Common myeloid progenitor, CD34-positive (primary cell): ENCODE results near the gene EXOC3. TPM values are rescaled to one million over a fixed set of nuclear protein-coding genes. Genes with fewer than 3 reads are reported as not detected.

Experiments used
- CTCF ChIA-PET: fragments of 350-600 bp; sonication (Branson Sonifier 250); formaldehyde crosslinking; loops from one replicate; lab custom pipeline; 2021; ENCODE audit warnings: antibody characterized with exemption; lab: Charles Lee
- POLR2A ChIA-PET: fragments of 350-600 bp; sonication (Branson Sonifier 250); formaldehyde crosslinking; loops from one replicate; lab custom pipeline; 2021; ENCODE audit warnings: antibody characterized with exemption; lab: Charles Lee
- DNase-seq, 3 donors: peaks; one replicate each; pipeline versions ENCODE4 v3.0.0 to v3.0.0-alpha.2; 2013
- H3K27ac ChIP-seq, 2 experiments: 1 replicate in 1 of 2; 2 replicates in 1 of 2; pipeline ENCODE4 v1.7.0; 2013; ENCODE audit warnings: inconsistent platforms in 2 of 2, low read length in 2 of 2, mild to moderate bottlenecking in 2 of 2, low read depth in 1 of 2, moderate library complexity in 1 of 2; ENCODE audit not compliant: severe bottlenecking in 2 of 2, insufficient read depth in 1 of 2, poor library complexity in 1 of 2
- H3K27me3 ChIP-seq, 5 experiments: replicated peaks in 2 of 5; 1 replicate in 3 of 5; 2 replicates in 2 of 5; pipeline versions ENCODE4 v1.6.1 to v1.7.0; 2013; ENCODE audit warnings: low read length in 4 of 5, mild to moderate bottlenecking in 2 of 5, moderate library complexity in 2 of 5, inconsistent platforms in 1 of 5; ENCODE audit not compliant: insufficient read depth in 5 of 5, control insufficient read depth in 4 of 5
- H3K36me3 ChIP-seq, 4 experiments: 1 replicate in 2 of 4; 2 replicates in 2 of 4; pipeline versions ENCODE4 v1.6.1 to v1.7.0; 2013; ENCODE audit warnings: low read length in 3 of 4, control low read depth in 1 of 4, mild to moderate bottlenecking in 1 of 4; ENCODE audit not compliant: control insufficient read depth in 4 of 4, insufficient read depth in 4 of 4
- H3K4me1 ChIP-seq, 4 experiments: 1 replicate in 3 of 4; 2 replicates in 1 of 4; pipeline versions ENCODE4 v1.6.1 to v1.7.1; 2013; ENCODE audit warnings: low read length in 3 of 4, mild to moderate bottlenecking in 3 of 4, control low read depth in 1 of 4, inconsistent platforms in 1 of 4, moderate library complexity in 1 of 4; ENCODE audit not compliant: control insufficient read depth in 4 of 4, insufficient read depth in 4 of 4; ENCODE audit errors: control extremely low read depth in 1 of 4
- H3K4me3 ChIP-seq, 7 experiments: 1 replicate in 4 of 7; 2 replicates in 3 of 7; pipeline versions ENCODE4 v1.5.1 to v1.7.0; 2013; ENCODE audit warnings: mild to moderate bottlenecking in 7 of 7, low read length in 6 of 7, moderate library complexity in 6 of 7, inconsistent platforms in 2 of 7, low read depth in 2 of 7, control low read depth in 1 of 7; ENCODE audit not compliant: insufficient read depth in 4 of 7, control insufficient read depth in 1 of 7; ENCODE audit errors: extremely low read depth in 1 of 7
- H3K9me3 ChIP-seq, 5 experiments: 1 replicate in 4 of 5; 2 replicates in 1 of 5; pipeline versions ENCODE4 v1.6.1 to v1.7.1; 2013; ENCODE audit warnings: low read length in 4 of 5, mild to moderate bottlenecking in 2 of 5, inconsistent platforms in 1 of 5, low read depth in 1 of 5, moderate library complexity in 1 of 5; ENCODE audit not compliant: control insufficient read depth in 4 of 5, insufficient read depth in 2 of 5; ENCODE audit errors: control extremely low read depth in 1 of 5
- WGBS: methylation state at CpG from one replicate; pipeline ENCODE4 v1.1.5; 2013; ENCODE audit not compliant: insufficient coverage; 5-methylcytosine and 5-hydroxymethylcytosine counted together
- polyA plus RNA-seq: library from polyadenylated mRNA; unstranded; fragments of 120-200 nt; gene quantifications from one replicate; pipeline ENCODE4 v1.2.1, GENCODE V29; 2013

Gene EXOC3
- polyA plus RNA-seq = 43.7 TPM

DNA sequence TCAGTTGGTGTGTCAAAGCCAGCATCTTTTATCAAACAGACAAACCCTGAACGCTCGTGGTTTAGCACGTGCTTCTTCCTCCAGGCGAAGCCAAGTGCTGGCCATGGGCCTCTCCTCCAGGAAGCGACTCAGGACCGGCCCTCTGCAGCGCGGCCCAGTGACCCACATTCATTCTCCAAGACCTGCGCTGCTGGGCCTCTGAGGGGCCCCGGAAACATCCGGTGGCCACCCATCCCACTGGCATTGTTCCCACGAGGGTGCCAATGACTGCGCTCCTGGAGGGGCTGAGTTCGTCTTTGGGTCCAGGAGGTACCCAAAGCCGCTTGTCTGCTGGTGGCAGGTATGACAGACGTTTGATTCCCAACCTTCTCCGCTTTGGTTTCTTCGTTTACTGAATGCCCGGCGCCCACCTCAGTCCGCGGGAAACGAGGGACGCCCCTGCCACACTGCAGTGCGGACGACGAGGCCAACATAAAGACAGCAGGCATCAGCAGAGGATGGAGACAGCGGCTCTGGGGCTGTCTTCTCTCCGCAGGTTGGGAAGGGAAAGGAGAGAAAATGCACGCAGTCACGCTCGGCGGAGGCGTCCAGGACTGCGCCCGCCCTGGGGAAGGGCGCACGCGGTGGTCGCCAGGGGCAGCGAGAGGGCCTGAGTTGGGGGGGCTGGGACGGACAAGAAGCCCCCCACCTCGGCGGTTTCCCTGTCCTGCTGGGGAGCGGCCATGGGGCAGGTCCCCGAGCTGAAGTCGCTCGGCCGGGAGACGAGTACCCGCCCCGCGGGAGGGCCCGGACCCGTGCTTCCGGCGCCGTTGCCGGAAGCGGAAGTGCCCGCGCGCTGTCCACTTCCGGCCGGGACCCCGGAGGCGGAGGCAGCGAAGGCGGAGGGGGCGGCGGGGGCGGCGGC is at the start of gene EXOC3:
EXOC3 (plus strand) TSS at position 842 of the 904 bp plus-strand sequence. CDS start 3,030 bp downstream, outside the sequence.
- Histone ChIP-seq H3K4me3 (peak within 1 kb of the TSS; percentile 63 to 98 (median 89)), H3K36me3 (peaks cover 2 to 18% (median 8%) of the 10 kb centered on the region in 4 experiments), H3K4me1 (peaks cover 0 to 64% (median 25%) of the 10 kb centered on the region in 4 experiments), H3K27me3 (no peaks in the 10 kb centered on the region), H3K27ac (peak within 1 kb of the TSS; percentile 15 to 84), H3K9me3 (no peaks in the 10 kb centered on the region)
- POLR2A ChIA-PET = interaction anchor here (0.5 kb wide), 1 partner anchor 83 kb away, joined by 3 read pairs; no protein-coding TSS in a partner anchor
- CTCF ChIA-PET = interaction anchor here (0.9 kb wide), 1 partner anchor 14 kb away, joined by 3 read pairs; no protein-coding TSS in a partner anchor
- peak; percentile 61 to 75 (median 73) for DNase-seq
- whole genome bisulfite sequencing = 12% methylated on average over 48 of the region's 73 CpGs

DNA sequence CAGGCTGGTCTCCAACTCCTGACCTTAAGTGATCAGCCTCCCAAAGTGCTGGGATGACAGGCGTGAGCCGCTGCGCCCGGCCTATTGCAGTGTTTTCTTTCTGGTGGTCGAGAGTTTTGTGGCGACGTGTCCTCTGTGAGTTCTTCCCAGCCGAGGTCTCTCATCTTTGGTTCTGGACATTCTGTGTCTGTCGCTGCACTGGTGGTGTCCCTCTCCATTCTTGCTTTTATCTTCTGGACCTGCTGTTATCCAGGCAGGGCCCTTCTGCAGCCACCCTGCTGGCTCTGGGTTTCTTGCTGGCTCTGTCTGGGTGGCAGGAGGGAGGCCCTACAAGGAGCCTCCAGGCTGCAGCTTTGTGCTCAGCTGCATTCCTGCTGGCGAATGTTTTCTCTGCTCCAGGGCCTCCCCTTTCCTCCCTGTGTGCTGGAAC is 49.1 kb upstream of the EXOC3 start:
- POLR2A ChIA-PET = no interaction called here
- DNase-seq = no peak
- Histone ChIP-seq H3K4me1 (peaks cover 0 to 65% (median 24%) of the 10 kb centered on the region in 4 experiments), H3K36me3 (peaks cover 0 to 28% (median 0%) of the 10 kb centered on the region in 4 experiments), H3K4me3 (no peak overlapping the region), H3K9me3 (no peaks in the 10 kb centered on the region), H3K27me3 (no peaks in the 10 kb centered on the region), H3K27ac (no peak overlapping the region)
- CTCF ChIA-PET = interaction anchor here (0.8 to 1.6 kb wide), 2 partner anchors 37 to 70 kb away, joined by 3 read pairs; no protein-coding TSS in a partner anchor
- WGBS = 96% methylated on average over 9 of the region's 10 CpGs

DNA sequence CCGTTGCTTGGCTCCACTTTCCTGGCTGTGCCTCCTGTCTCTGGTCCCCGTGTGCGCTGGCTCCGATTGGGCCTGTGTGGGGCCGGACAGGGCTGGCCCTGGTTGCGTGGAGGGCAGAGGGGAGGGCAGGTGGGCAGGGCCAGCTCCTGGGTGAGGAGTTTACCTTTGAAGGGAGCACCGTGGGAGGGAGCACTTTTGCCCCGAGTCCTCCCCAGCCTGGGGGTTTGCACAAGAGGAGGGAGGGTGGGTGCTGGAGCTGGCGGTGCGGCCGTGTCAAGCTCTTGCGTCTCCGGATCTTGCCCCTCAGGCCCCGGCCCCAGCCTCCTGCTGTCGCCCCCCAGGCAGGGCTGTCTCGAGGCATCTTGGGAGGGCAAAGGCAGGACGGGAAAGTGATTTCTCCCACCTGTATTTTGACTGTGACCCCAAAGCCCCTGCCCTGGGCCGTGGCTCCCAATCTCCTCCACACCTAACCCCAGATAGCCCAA is 48.3 kb upstream of the EXOC3 start:
- no peak overlapping the region for H3K27ac ChIP-seq
- DNase-seq = no peak
- ChIA-PET CTCF (interaction anchor here (1.1 to 1.6 kb wide), 3 partner anchors 9 to 36 kb away, joined by 3 to 4 read pairs (median 3); no protein-coding TSS in a partner anchor), POLR2A (no interaction called here)
- H3K36me3 ChIP-seq = peaks cover 0 to 25% (median 0%) of the 10 kb centered on the region in 4 experiments
- 95% methylated on average over 10 of the region's 18 CpGs for WGBS
- peak overlapping the region in 1 of 7 experiments; percentile 13 for H3K4me3 ChIP-seq
- H3K4me1 ChIP-seq = peaks cover 0 to 66% (median 33%) of the 10 kb centered on the region in 4 experiments
- H3K9me3 ChIP-seq = no peaks in the 10 kb centered on the region
- no peaks in the 10 kb centered on the region for H3K27me3 ChIP-seq

- Histone ChIP-seq H3K36me3 (peaks cover 0 to 20% (median 0%) of the 10 kb centered on the region in 4 experiments), H3K4me3 (no peak overlapping the region), H3K4me1 (peaks cover 0 to 69% (median 39%) of the 10 kb centered on the region in 4 experiments), H3K9me3 (no peaks in the 10 kb centered on the region), H3K27ac (no peak overlapping the region), H3K27me3 (no peaks in the 10 kb centered on the region)
- WGBS = 98% methylated on average over 20 of the region's 21 CpGs
- DNase-seq = no peak
- POLR2A ChIA-PET = no interaction called here
- CTCF ChIA-PET = interaction anchor here (0.9 to 1.6 kb wide), 4 partner anchors 9 to 36 kb away, joined by 3 to 4 read pairs (median 3); no protein-coding TSS in a partner anchor
Measured at GRCh38 chr5:395156-395920, 47.6 kb upstream of the EXOC3 start.

- ChIA-PET POLR2A (no interaction called here), CTCF (interaction anchor here (0.9 to 1.2 kb wide), 3 partner anchors 8 to 27 kb away, joined by 3 to 4 read pairs (median 3); no protein-coding TSS in a partner anchor)
- H3K4me1 ChIP-seq = peaks cover 0 to 69% (median 40%) of the 10 kb centered on the region in 4 experiments
- H3K9me3 ChIP-seq = no peaks in the 10 kb centered on the region
- H3K27ac ChIP-seq = no peak overlapping the region
- peaks cover 0 to 19% (median 0%) of the 10 kb centered on the region in 4 experiments for H3K36me3 ChIP-seq
- WGBS = 98% methylated on average over 12 of the region's 17 CpGs
- DNase-seq = peak in 1 of 3 donors; percentile 35
- no peaks in the 10 kb centered on the region for H3K27me3 ChIP-seq
- H3K4me3 ChIP-seq = no peak overlapping the region
Measured at GRCh38 chr5:395921-396530, 47.0 kb upstream of the EXOC3 start.

GRCh38 chr5:396531-396961 is 46.4 kb upstream of the EXOC3 start:
- peak in 2 of 3 donors; percentile 47 to 69 for DNase-seq
- H3K27me3 ChIP-seq = no peaks in the 10 kb centered on the region
- H3K9me3 ChIP-seq = no peaks in the 10 kb centered on the region
- WGBS = 95% methylated on average over 7 of the region's 13 CpGs
- no peak overlapping the region for H3K4me3 ChIP-seq
- H3K27ac ChIP-seq = no peak overlapping the region
- CTCF ChIA-PET = no interaction called here
- POLR2A ChIA-PET = no interaction called here
- H3K4me1 ChIP-seq = peaks cover 0 to 69% (median 39%) of the 10 kb centered on the region in 4 experiments
- H3K36me3 ChIP-seq = peaks cover 0 to 24% (median 0%) of the 10 kb centered on the region in 4 experiments
